Breast epithelium (tissue), 3 donors: Measurements from ENCODE around the gene ENDOV.

Experiments
- CTCF ChIP-seq, 3 donors: fragments of 450-650 bp; IDR thresholded peaks; one replicate each; pipeline ENCODE4 v1.5.1; 2016 to 2017; ENCODE audit warnings: antibody characterized with exemption in 3 of 3, mild to moderate bottlenecking in 3 of 3, moderate library complexity in 3 of 3
- POLR2A ChIP-seq: fragments of 450-650 bp; IDR thresholded peaks from one replicate; pipeline ENCODE4 v1.6.1; 2016; ENCODE audit warnings: antibody characterized with exemption, mild to moderate bottlenecking, moderate library complexity
- POLR2AphosphoS5 ChIP-seq, 3 donors: sonication (generic); formaldehyde crosslinking; IDR thresholded peaks; one replicate each; pipeline ENCODE4 v1.6.1; 2017; ENCODE audit warnings: antibody characterized with exemption in 3 of 3

GRCh38 chr17:80444644-80444979, 29.6 kb downstream of the ENDOV start:
- TF ChIP-seq CTCF (IDR thresholded peaks at IDR 0.05) (no peak), POLR2A (no peak), POLR2AphosphoS5 (IDR thresholded peaks at IDR 0.05) (no peak)
